ENCODE data around the gene CDK14. TPM values are rescaled to one million over a fixed set of nuclear protein-coding genes. Genes with fewer than 3 reads are reported as not detected.
A peak's percentile ranks its signal among the peaks of the same experiment; 100 is the strongest.

Gene CDK14
- total and polyA plus RNA-seq, 5 donors from 2014 or later: 0.58 to 4.0 (median 2.3) TPM

GRCh38 chr7:90999989-91000979, 404.2 kb downstream of the CDK14 start:
- H3K9me3 ChIP-seq (ENCODE audit: control insufficient read depth in 2 of 2, low read length in 2 of 2): no peaks in the 10 kb centered on the region
- Mint-ChIP-seq H3K4me3 (no peak overlapping the region), H3K27ac (no peak overlapping the region), H3K36me3 (no peaks in the 10 kb centered on the region), H3K27me3 (no peaks in the 10 kb centered on the region), H3K9me3 (peaks cover 0 to 2% (median 0%) of the 10 kb centered on the region in 7 donors), H3K4me1 (no peaks in the 10 kb centered on the region)
- no peaks in the 10 kb centered on the region for H3K27me3 ChIP-seq (ENCODE audit: control insufficient read depth, insufficient read depth, low read length)
- DNase-seq (no peak), ATAC-seq (ENCODE audit: low read depth in 2 of 2) (no peak)
- H3K36me3 ChIP-seq (ENCODE audit: control insufficient read depth, insufficient read depth, low read length): no peaks in the 10 kb centered on the region
- no peak overlapping the region for H3K4me3 ChIP-seq (ENCODE audit: low read depth, low read length)
- H3K27ac ChIP-seq (ENCODE audit: insufficient read depth, low read length, poor library complexity, severe bottlenecking): no peak overlapping the region
- H3K4me1 ChIP-seq (ENCODE audit: control insufficient read depth, insufficient read depth, low read length, poor library complexity, severe bottlenecking): no peaks in the 10 kb centered on the region

- no peaks in the 10 kb centered on the region for H3K27me3 ChIP-seq (ENCODE audit: control insufficient read depth, insufficient read depth, low read length)
- H3K4me1 ChIP-seq (ENCODE audit: control insufficient read depth, insufficient read depth, low read length, poor library complexity, severe bottlenecking): no peaks in the 10 kb centered on the region
- ATAC-seq (ENCODE audit: low read depth in 2 of 2) (no peak), DNase-seq (no peak)
- Mint-ChIP-seq H3K36me3 (no peaks in the 10 kb centered on the region), H3K9me3 (peaks cover 0 to 1% (median 0%) of the 10 kb centered on the region in 7 donors), H3K4me1 (no peaks in the 10 kb centered on the region), H3K27ac (no peak overlapping the region), H3K4me3 (no peak overlapping the region), H3K27me3 (no peaks in the 10 kb centered on the region)
- no peak overlapping the region for H3K4me3 ChIP-seq (ENCODE audit: low read depth, low read length)
- no peaks in the 10 kb centered on the region for H3K9me3 ChIP-seq (ENCODE audit: control insufficient read depth in 2 of 2, low read length in 2 of 2)
- H3K36me3 ChIP-seq (ENCODE audit: control insufficient read depth, insufficient read depth, low read length): no peaks in the 10 kb centered on the region
- H3K27ac ChIP-seq (ENCODE audit: insufficient read depth, low read length, poor library complexity, severe bottlenecking): no peak overlapping the region
Measured at GRCh38 chr7:91005024-91005423, 408.9 kb downstream of the CDK14 start.

GRCh38 chr7:91005841-91006240, 409.7 kb downstream of the CDK14 start:
- H3K27me3 Mint-ChIP-seq: no peaks in the 10 kb centered on the region
- Histone ChIP-seq H3K27ac (ENCODE audit: insufficient read depth, low read length, poor library complexity, severe bottlenecking) (no peak overlapping the region), H3K4me3 (ENCODE audit: low read depth, low read length) (no peak overlapping the region), H3K4me1 (ENCODE audit: control insufficient read depth, insufficient read depth, low read length, poor library complexity, severe bottlenecking) (no peaks in the 10 kb centered on the region), H3K9me3 (ENCODE audit: control insufficient read depth in 2 of 2, low read length in 2 of 2) (no peaks in the 10 kb centered on the region), H3K36me3 (ENCODE audit: control insufficient read depth, insufficient read depth, low read length) (no peaks in the 10 kb centered on the region), H3K27me3 (ENCODE audit: control insufficient read depth, insufficient read depth, low read length) (no peaks in the 10 kb centered on the region)
- no peaks in the 10 kb centered on the region for H3K4me1 Mint-ChIP-seq
- no peak overlapping the region for H3K27ac Mint-ChIP-seq
- no peaks in the 10 kb centered on the region for H3K36me3 Mint-ChIP-seq
- H3K4me3 Mint-ChIP-seq: no peak overlapping the region
- H3K9me3 Mint-ChIP-seq: peaks cover 0 to 1% (median 0%) of the 10 kb centered on the region in 7 donors
- DNase-seq: no peak
- no peak for ATAC-seq (ENCODE audit: low read depth in 2 of 2)

- no peak for ATAC-seq (ENCODE audit: low read depth in 2 of 2)
- H3K27ac ChIP-seq (ENCODE audit: insufficient read depth, low read length, poor library complexity, severe bottlenecking): no peak overlapping the region
- no peaks in the 10 kb centered on the region for H3K4me1 ChIP-seq (ENCODE audit: control insufficient read depth, insufficient read depth, low read length, poor library complexity, severe bottlenecking)
- no peak overlapping the region for H3K27ac Mint-ChIP-seq
- no peaks in the 10 kb centered on the region for H3K36me3 Mint-ChIP-seq
- DNase-seq: no peak
- H3K4me1 Mint-ChIP-seq: no peaks in the 10 kb centered on the region
- H3K27me3 Mint-ChIP-seq: no peaks in the 10 kb centered on the region
- no peaks in the 10 kb centered on the region for H3K36me3 ChIP-seq (ENCODE audit: control insufficient read depth, insufficient read depth, low read length)
- H3K4me3 Mint-ChIP-seq: no peak overlapping the region
- H3K9me3 Mint-ChIP-seq: peaks cover 0 to 2% (median 0%) of the 10 kb centered on the region in 7 donors
- H3K9me3 ChIP-seq (ENCODE audit: control insufficient read depth in 2 of 2, low read length in 2 of 2): no peaks in the 10 kb centered on the region
- no peaks in the 10 kb centered on the region for H3K27me3 ChIP-seq (ENCODE audit: control insufficient read depth, insufficient read depth, low read length)
- H3K4me3 ChIP-seq (ENCODE audit: low read depth, low read length): no peak overlapping the region
Measured at GRCh38 chr7:91007371-91007770, 411.2 kb downstream of the CDK14 start.

- Mint-ChIP-seq H3K27ac (peak overlapping the region in 1 of 3 donors; percentile 23), H3K4me1 (no peaks in the 10 kb centered on the region), H3K4me3 (no peak overlapping the region), H3K9me3 (peaks cover 0 to 10% (median 1%) of the 10 kb centered on the region in 7 donors), H3K36me3 (no peaks in the 10 kb centered on the region), H3K27me3 (no peaks in the 10 kb centered on the region)
- DNase-seq (no peak), ATAC-seq (ENCODE audit: low read depth in 2 of 2) (no peak)
- no peaks in the 10 kb centered on the region for H3K9me3 ChIP-seq (ENCODE audit: control insufficient read depth in 2 of 2, low read length in 2 of 2)
- no peak overlapping the region for H3K27ac ChIP-seq (ENCODE audit: insufficient read depth, low read length, poor library complexity, severe bottlenecking)
- H3K36me3 ChIP-seq (ENCODE audit: control insufficient read depth, insufficient read depth, low read length): no peaks in the 10 kb centered on the region
- H3K4me1 ChIP-seq (ENCODE audit: control insufficient read depth, insufficient read depth, low read length, poor library complexity, severe bottlenecking): no peaks in the 10 kb centered on the region
- H3K27me3 ChIP-seq (ENCODE audit: control insufficient read depth, insufficient read depth, low read length): no peaks in the 10 kb centered on the region
- no peak overlapping the region for H3K4me3 ChIP-seq (ENCODE audit: low read depth, low read length)
Measured at GRCh38 chr7:91013078-91013477, 417.0 kb downstream of the CDK14 start.

- Mint-ChIP-seq H3K36me3 (no peaks in the 10 kb centered on the region), H3K27ac (no peak overlapping the region), H3K4me1 (no peaks in the 10 kb centered on the region), H3K9me3 (peaks cover 0 to 7% (median 1%) of the 10 kb centered on the region in 7 donors), H3K4me3 (no peak overlapping the region), H3K27me3 (no peaks in the 10 kb centered on the region)
- ATAC-seq (ENCODE audit: low read depth in 2 of 2) (no peak), DNase-seq (no peak)
- Histone ChIP-seq H3K36me3 (ENCODE audit: control insufficient read depth, insufficient read depth, low read length) (no peaks in the 10 kb centered on the region), H3K4me1 (ENCODE audit: control insufficient read depth, insufficient read depth, low read length, poor library complexity, severe bottlenecking) (no peaks in the 10 kb centered on the region), H3K9me3 (ENCODE audit: control insufficient read depth in 2 of 2, low read length in 2 of 2) (no peaks in the 10 kb centered on the region), H3K27me3 (ENCODE audit: control insufficient read depth, insufficient read depth, low read length) (no peaks in the 10 kb centered on the region), H3K27ac (ENCODE audit: insufficient read depth, low read length, poor library complexity, severe bottlenecking) (no peak overlapping the region), H3K4me3 (ENCODE audit: low read depth, low read length) (no peak overlapping the region)
Measured at GRCh38 chr7:91019686-91020385, 423.7 kb downstream of the CDK14 start.

GRCh38 chr7:91020636-91021385, 424.7 kb downstream of the CDK14 start:
- H3K9me3 Mint-ChIP-seq: peaks cover 0 to 7% (median 2%) of the 10 kb centered on the region in 7 donors
- no peak for DNase-seq
- ATAC-seq (ENCODE audit: low read depth in 2 of 2): no peak
- Histone ChIP-seq H3K27me3 (ENCODE audit: control insufficient read depth, insufficient read depth, low read length) (no peaks in the 10 kb centered on the region), H3K4me1 (ENCODE audit: control insufficient read depth, insufficient read depth, low read length, poor library complexity, severe bottlenecking) (no peaks in the 10 kb centered on the region), H3K9me3 (ENCODE audit: control insufficient read depth in 2 of 2, low read length in 2 of 2) (no peaks in the 10 kb centered on the region), H3K27ac (ENCODE audit: insufficient read depth, low read length, poor library complexity, severe bottlenecking) (no peak overlapping the region), H3K4me3 (ENCODE audit: low read depth, low read length) (no peak overlapping the region), H3K36me3 (ENCODE audit: control insufficient read depth, insufficient read depth, low read length) (no peaks in the 10 kb centered on the region)
- H3K4me3 Mint-ChIP-seq: no peak overlapping the region
- no peaks in the 10 kb centered on the region for H3K4me1 Mint-ChIP-seq
- no peaks in the 10 kb centered on the region for H3K27me3 Mint-ChIP-seq
- H3K27ac Mint-ChIP-seq: no peak overlapping the region
- no peaks in the 10 kb centered on the region for H3K36me3 Mint-ChIP-seq
